Measurements from ENCODE around the gene SPPL2C.

Gene SPPL2C

GRCh38 chr17:45846223-45846622 is 1.5 kb downstream of the SPPL2C start:
- no peak for ATAC-seq
- TF ChIP-seq ZNF70 (CRISPR knock-in tag; IDR thresholded peaks at IDR 0.05) = no peak
- TF ChIP-seq CSDC2 (CRISPR knock-in tag; IDR thresholded peaks at IDR 0.05) = no peak
- no peak for TF ChIP-seq ZNF8 (CRISPR knock-in tag; IDR thresholded peaks at IDR 0.05)
- TF ChIP-seq TOX (CRISPR knock-in tag; IDR thresholded peaks at IDR 0.05; ENCODE audit: borderline replicate concordance) = no peak
- TF ChIP-seq RARB (CRISPR knock-in tag; IDR thresholded peaks at IDR 0.05) = no peak
- no peak for TF ChIP-seq ESRRG (CRISPR knock-in tag; IDR thresholded peaks at IDR 0.05)
- no peak for TF ChIP-seq SNAI2 (CRISPR knock-in tag; IDR thresholded peaks at IDR 0.05)
- no peak for TF ChIP-seq ISL1 (CRISPR knock-in tag; IDR thresholded peaks at IDR 0.05)
- TF ChIP-seq OSR1 (CRISPR knock-in tag; IDR thresholded peaks at IDR 0.05) = no peak
- no peak for TF ChIP-seq GLIS3 (CRISPR knock-in tag; IDR thresholded peaks at IDR 0.05)
- TF ChIP-seq CSRNP3 (CRISPR knock-in tag; IDR thresholded peaks at IDR 0.05) = no peak
- no peak for TF ChIP-seq ZFP30 (CRISPR knock-in tag; IDR thresholded peaks at IDR 0.05)
- TF ChIP-seq POU6F1 (CRISPR knock-in tag; IDR thresholded peaks at IDR 0.05; ENCODE audit: borderline replicate concordance, low read depth) = no peak
- TF ChIP-seq TSHZ2 (CRISPR knock-in tag; IDR thresholded peaks at IDR 0.05) = no peak
- TF ChIP-seq TCF4 (CRISPR knock-in tag; IDR thresholded peaks at IDR 0.05; ENCODE audit: borderline replicate concordance) = no peak
- no peak for TF ChIP-seq ZNF565 (CRISPR knock-in tag; conservative IDR thresholded peaks at IDR 0.05; ENCODE audit: low read depth)

GRCh38 chr17:45846646-45847045 is 2.0 kb downstream of the SPPL2C start:
- TF ChIP-seq CREB5 (CRISPR knock-in tag; IDR thresholded peaks at IDR 0.05; ENCODE audit: low read depth) (no peak), ZFP30 (CRISPR knock-in tag; IDR thresholded peaks at IDR 0.05) (no peak)
- ATAC-seq = no peak

DNA sequence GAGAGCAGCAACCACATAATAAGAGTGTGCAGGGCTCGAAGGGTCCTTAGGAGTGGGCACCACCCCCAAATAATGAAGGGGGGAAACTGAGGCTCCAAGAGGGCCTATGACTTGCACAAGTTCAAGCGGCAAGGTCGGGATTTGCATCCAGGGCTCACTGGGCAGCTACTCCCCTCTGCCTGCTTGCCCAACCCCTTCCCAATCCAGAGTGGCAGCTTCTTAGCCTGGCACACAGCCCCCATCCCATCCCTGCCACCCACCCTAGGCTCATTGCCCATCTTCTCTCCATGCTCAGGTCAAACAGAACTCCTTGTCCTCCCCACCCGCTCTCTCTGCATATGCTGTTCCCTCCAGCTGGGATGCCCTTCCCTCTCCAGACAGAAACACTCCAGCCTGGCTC is 2.4 kb downstream of the SPPL2C start:
- TF ChIP-seq POU6F1 (CRISPR knock-in tag; IDR thresholded peaks at IDR 0.05; ENCODE audit: borderline replicate concordance, low read depth) = no peak
- TF ChIP-seq CSDC2 (CRISPR knock-in tag; IDR thresholded peaks at IDR 0.05) = no peak
- TF ChIP-seq TSHZ2 (CRISPR knock-in tag; IDR thresholded peaks at IDR 0.05) = no peak
- no peak for TF ChIP-seq ZNF8 (CRISPR knock-in tag; IDR thresholded peaks at IDR 0.05)
- TF ChIP-seq SNAI2 (CRISPR knock-in tag; IDR thresholded peaks at IDR 0.05) = no peak
- no peak for TF ChIP-seq PPARA (CRISPR knock-in tag; IDR thresholded peaks at IDR 0.05; ENCODE audit: borderline replicate concordance)
- TF ChIP-seq PATZ1 (CRISPR knock-in tag; IDR thresholded peaks at IDR 0.05; ENCODE audit: borderline replicate concordance) = no peak
- no peak for ATAC-seq
